Measurements from ENCODE around the gene ADAMTS19. TPM values are rescaled to one million over a fixed set of nuclear protein-coding genes. Genes with fewer than 3 reads are reported as not detected.

Gene ADAMTS19
- total RNA-seq, 2 donors from 2014 or later = not detected

GRCh38 chr5:129448654-129449053 lies 11.4 kb upstream of the ADAMTS19 start:
- no peaks in the 10 kb centered on the region for H3K4me1 Mint-ChIP-seq
- peaks cover 11% of the 10 kb centered on the region for H3K27me3 Mint-ChIP-seq
- no peaks in the 10 kb centered on the region for H3K36me3 Mint-ChIP-seq (ENCODE audit: low read depth)
- H3K27ac Mint-ChIP-seq = no peak overlapping the region
- peaks cover 8% of the 10 kb centered on the region for H3K9me3 Mint-ChIP-seq
- no peak overlapping the region for H3K4me3 Mint-ChIP-seq
- ATAC-seq (replicated peaks) = no peak

- Mint-ChIP-seq H3K27ac (no peak overlapping the region), H3K9me3 (peaks cover 8% of the 10 kb centered on the region), H3K4me3 (no peak overlapping the region), H3K27me3 (peaks cover 27% of the 10 kb centered on the region), H3K4me1 (no peaks in the 10 kb centered on the region), H3K36me3 (ENCODE audit: low read depth) (no peaks in the 10 kb centered on the region)
- no peak for ATAC-seq (replicated peaks)
These were observed 5.6 kb upstream of the ADAMTS19 start for GRCh38 chr5:129454461-129454860.

GRCh38 chr5:129459450-129459776 lies 685 bp upstream of the ADAMTS19 start:
- H3K4me1 Mint-ChIP-seq = peaks cover 6% of the 10 kb centered on the region
- no peak overlapping the region for H3K4me3 Mint-ChIP-seq
- no peak for ATAC-seq (replicated peaks)
- H3K36me3 Mint-ChIP-seq (ENCODE audit: low read depth) = peaks cover 6% of the 10 kb centered on the region
- no peak overlapping the region for H3K27ac Mint-ChIP-seq
- no peaks in the 10 kb centered on the region for H3K9me3 Mint-ChIP-seq
- peaks cover 39% of the 10 kb centered on the region for H3K27me3 Mint-ChIP-seq

- no peaks in the 10 kb centered on the region for H3K9me3 Mint-ChIP-seq
- H3K4me1 Mint-ChIP-seq = peaks cover 6% of the 10 kb centered on the region
- peaks cover 39% of the 10 kb centered on the region for H3K27me3 Mint-ChIP-seq
- H3K36me3 Mint-ChIP-seq (ENCODE audit: low read depth) = peaks cover 6% of the 10 kb centered on the region
- no peak for ATAC-seq (replicated peaks)
- H3K4me3 Mint-ChIP-seq = peak overlapping the region; percentile 54
- no peak overlapping the region for H3K27ac Mint-ChIP-seq
These were observed 506 bp downstream of the ADAMTS19 start for GRCh38 chr5:129460672-129460935.

GRCh38 chr5:129460936-129461710 lies 1.0 kb downstream of the ADAMTS19 start:
- Mint-ChIP-seq H3K36me3 (ENCODE audit: low read depth) (peaks cover 6% of the 10 kb centered on the region), H3K4me1 (peaks cover 6% of the 10 kb centered on the region), H3K4me3 (peak overlapping the region; percentile 54), H3K9me3 (no peaks in the 10 kb centered on the region), H3K27me3 (peaks cover 39% of the 10 kb centered on the region), H3K27ac (no peak overlapping the region)
- ATAC-seq (replicated peaks) = no peak

- Mint-ChIP-seq H3K9me3 (no peaks in the 10 kb centered on the region), H3K4me1 (peaks cover 6% of the 10 kb centered on the region), H3K27me3 (peaks cover 36% of the 10 kb centered on the region), H3K27ac (no peak overlapping the region), H3K4me3 (peak overlapping the region; percentile 51), H3K36me3 (ENCODE audit: low read depth) (peaks cover 6% of the 10 kb centered on the region)
- no peak for ATAC-seq (replicated peaks)
These were observed 1.7 kb downstream of the ADAMTS19 start for GRCh38 chr5:129461711-129462332.

GRCh38 chr5:129465776-129466344 lies 5.8 kb downstream of the ADAMTS19 start:
- no peak overlapping the region for H3K27ac Mint-ChIP-seq
- H3K27me3 Mint-ChIP-seq = peaks cover 14% of the 10 kb centered on the region
- no peaks in the 10 kb centered on the region for H3K9me3 Mint-ChIP-seq
- H3K4me1 Mint-ChIP-seq = peaks cover 6% of the 10 kb centered on the region
- H3K4me3 Mint-ChIP-seq = no peak overlapping the region
- ATAC-seq (replicated peaks) = no peak
- H3K36me3 Mint-ChIP-seq (ENCODE audit: low read depth) = peaks cover 6% of the 10 kb centered on the region

GRCh38 chr5:129474544-129474943 lies 14.4 kb downstream of the ADAMTS19 start:
- Mint-ChIP-seq H3K4me1 (no peaks in the 10 kb centered on the region), H3K9me3 (no peaks in the 10 kb centered on the region), H3K27ac (no peak overlapping the region), H3K27me3 (no peaks in the 10 kb centered on the region), H3K4me3 (no peak overlapping the region), H3K36me3 (ENCODE audit: low read depth) (no peaks in the 10 kb centered on the region)
- no peak for ATAC-seq (replicated peaks)

- no peaks in the 10 kb centered on the region for H3K36me3 Mint-ChIP-seq (ENCODE audit: low read depth)
- no peaks in the 10 kb centered on the region for H3K27me3 Mint-ChIP-seq
- H3K27ac Mint-ChIP-seq = no peak overlapping the region
- no peaks in the 10 kb centered on the region for H3K4me1 Mint-ChIP-seq
- ATAC-seq (replicated peaks) = no peak
- no peak overlapping the region for H3K4me3 Mint-ChIP-seq
- H3K9me3 Mint-ChIP-seq = no peaks in the 10 kb centered on the region
These were observed 16.7 kb downstream of the ADAMTS19 start for GRCh38 chr5:129476751-129477150.

- Mint-ChIP-seq H3K27ac (no peak overlapping the region), H3K4me1 (no peaks in the 10 kb centered on the region), H3K4me3 (no peak overlapping the region), H3K36me3 (ENCODE audit: low read depth) (no peaks in the 10 kb centered on the region), H3K27me3 (no peaks in the 10 kb centered on the region), H3K9me3 (no peaks in the 10 kb centered on the region)
- no peak for ATAC-seq (replicated peaks)
These were observed 17.4 kb downstream of the ADAMTS19 start for GRCh38 chr5:129477532-129477931.

- Mint-ChIP-seq H3K36me3 (ENCODE audit: low read depth) (no peaks in the 10 kb centered on the region), H3K27ac (no peak overlapping the region), H3K4me3 (no peak overlapping the region), H3K4me1 (no peaks in the 10 kb centered on the region), H3K9me3 (no peaks in the 10 kb centered on the region), H3K27me3 (no peaks in the 10 kb centered on the region)
- ATAC-seq (replicated peaks) = no peak
These were observed 21.1 kb downstream of the ADAMTS19 start for GRCh38 chr5:129481161-129481560.

GRCh38 chr5:129496421-129496820 lies 36.3 kb downstream of the ADAMTS19 start:
- no peak for ATAC-seq (replicated peaks)
- no peak overlapping the region for H3K4me3 Mint-ChIP-seq
- H3K27ac Mint-ChIP-seq = no peak overlapping the region
- H3K27me3 Mint-ChIP-seq = no peaks in the 10 kb centered on the region
- no peaks in the 10 kb centered on the region for H3K36me3 Mint-ChIP-seq (ENCODE audit: low read depth)
- no peaks in the 10 kb centered on the region for H3K4me1 Mint-ChIP-seq
- peaks cover 4% of the 10 kb centered on the region for H3K9me3 Mint-ChIP-seq

GRCh38 chr5:129496864-129497595 lies 36.9 kb downstream of the ADAMTS19 start:
- peaks cover 4% of the 10 kb centered on the region for H3K9me3 Mint-ChIP-seq
- no peaks in the 10 kb centered on the region for H3K4me1 Mint-ChIP-seq
- no peak overlapping the region for H3K27ac Mint-ChIP-seq
- no peaks in the 10 kb centered on the region for H3K36me3 Mint-ChIP-seq (ENCODE audit: low read depth)
- no peak for ATAC-seq (replicated peaks)
- no peak overlapping the region for H3K4me3 Mint-ChIP-seq
- H3K27me3 Mint-ChIP-seq = no peaks in the 10 kb centered on the region

- Mint-ChIP-seq H3K27ac (no peak overlapping the region), H3K9me3 (peaks cover 10% of the 10 kb centered on the region), H3K4me1 (no peaks in the 10 kb centered on the region), H3K4me3 (no peak overlapping the region), H3K27me3 (no peaks in the 10 kb centered on the region), H3K36me3 (ENCODE audit: low read depth) (no peaks in the 10 kb centered on the region)
- ATAC-seq (replicated peaks) = no peak
These were observed 39.2 kb downstream of the ADAMTS19 start for GRCh38 chr5:129499208-129499852.
